Smooth muscle cell (in vitro differentiated cells): Measurements from ENCODE around the gene DAG1. TPM values are rescaled to one million over a fixed set of nuclear protein-coding genes. Genes with fewer than 3 reads are reported as not detected.

Experiments
- DNase-seq: peaks from one replicate; lab custom pipeline; 2025; ENCODE audit not compliant: unreplicated experiment; lab: John Stamatoyannopoulos, UW
- H2AFZ ChIP-seq: fragments of 200-600 bp; sonication (generic); 2 replicates; pipeline ENCODE4 v1.6.0; 2016; ENCODE audit warnings: antibody characterized with exemption, low read depth, mild to moderate bottlenecking
- H3F3A ChIP-seq: fragments of 200-600 bp; sonication (generic); 2 replicates; pipeline ENCODE4 v1.6.0; 2017; ENCODE audit warnings: antibody characterized with exemption, low read depth
- H3K27ac ChIP-seq: fragments of 200-600 bp; sonication (generic); 2 replicates; pipeline ENCODE4 v1.5.1; 2016; ENCODE audit warnings: low read depth, mild to moderate bottlenecking
- H3K27me3 ChIP-seq: fragments of 200-600 bp; sonication (generic); 2 replicates; pipeline ENCODE4 v1.6.1; 2016; ENCODE audit warnings: low read depth, mild to moderate bottlenecking
- H3K36me3 ChIP-seq: fragments of 200-600 bp; sonication (generic); 2 replicates; pipeline ENCODE4 v1.5.1; 2016; ENCODE audit warnings: low read depth
- H3K4me1 ChIP-seq: fragments of 200-600 bp; sonication (generic); 2 replicates; pipeline ENCODE4 v1.5.1; 2016; ENCODE audit warnings: low read depth
- H3K4me2 ChIP-seq: fragments of 200-600 bp; sonication (generic); 2 replicates; pipeline ENCODE4 v1.6.0; 2016; ENCODE audit warnings: mild to moderate bottlenecking
- H3K4me3 ChIP-seq: fragments of 200-600 bp; sonication (generic); 2 replicates; pipeline ENCODE4 v1.5.1; 2016; ENCODE audit warnings: mild to moderate bottlenecking
- H3K79me2 ChIP-seq: fragments of 200-600 bp; sonication (generic); 2 replicates; pipeline ENCODE4 v1.6.0; 2016; ENCODE audit warnings: low read depth, mild to moderate bottlenecking
- H3K9ac ChIP-seq: fragments of 200-600 bp; sonication (generic); 2 replicates; pipeline ENCODE4 v1.6.0; 2016; ENCODE audit warnings: low read depth
- H3K9me3 ChIP-seq: fragments of 200-600 bp; sonication (generic); replicated peaks from 2 replicates; pipeline ENCODE4 v1.5.1; 2016; ENCODE audit warnings: low read depth
- H4K20me1 ChIP-seq: fragments of 200-600 bp; sonication (generic); 2 replicates; pipeline ENCODE4 v1.6.0; 2016; ENCODE audit warnings: low read depth
- CTCF ChIP-seq: fragments of 200-600 bp; sonication (generic); IDR thresholded peaks from 2 replicates; pipeline ENCODE4 v1.5.1; 2017; ENCODE audit warnings: borderline replicate concordance, mild to moderate bottlenecking, antibody characterized with exemption; ENCODE audit not compliant: insufficient read depth, poor library complexity, severe bottlenecking
- whole genome bisulfite sequencing: methylation state at CpG from one replicate; pipeline ENCODE4 v1.1.7; 2016; ENCODE audit warnings: low lambda C conversion rate; 5-methylcytosine and 5-hydroxymethylcytosine counted together
- polyA plus RNA-seq: library from polyadenylated mRNA; unstranded; fragments of >200 nt; fragmentation: Nextera tagmentation; extraction: Ambion mirVana; gene quantifications from 2 replicates; pipeline ENCODE4 v1.2.1, GENCODE V29; 2016
- total RNA-seq: library from RNA; depleted of rRNA; stranded (reverse); fragments of >200 nt; gene quantifications from 2 replicates; pipeline ENCODE4 v1.2.3, GENCODE V29; 2014

Gene DAG1
- total and polyA plus RNA-seq, 2 experiments from 2014 or later = 32.1 to 61.6 TPM

GRCh38 chr3:49519916-49520385, 49.9 kb downstream of the DAG1 start:
- Histone ChIP-seq H3F3A (no peaks in the 10 kb centered on the region), H3K27ac (no peak overlapping the region), H4K20me1 (peaks cover 63% of the 10 kb centered on the region), H3K9ac (no peak overlapping the region), H2AFZ (no peak overlapping the region), H3K36me3 (no peaks in the 10 kb centered on the region), H3K4me1 (no peaks in the 10 kb centered on the region), H3K9me3 (no peaks in the 10 kb centered on the region), H3K4me2 (no peak overlapping the region), H3K4me3 (no peak overlapping the region), H3K27me3 (no peaks in the 10 kb centered on the region), H3K79me2 (peaks cover 14% of the 10 kb centered on the region)
- 93% methylated on average over 2 of the region's 2 CpGs for WGBS
- TF ChIP-seq CTCF = no peak
- DNase-seq = no peak

- Histone ChIP-seq H3K4me1 (no peaks in the 10 kb centered on the region), H3K4me3 (no peak overlapping the region), H4K20me1 (peaks cover 35% of the 10 kb centered on the region), H3K79me2 (peaks cover 9% of the 10 kb centered on the region), H3K27me3 (no peaks in the 10 kb centered on the region), H3K9me3 (no peaks in the 10 kb centered on the region), H3F3A (no peaks in the 10 kb centered on the region), H3K36me3 (no peaks in the 10 kb centered on the region), H3K4me2 (no peak overlapping the region), H2AFZ (no peak overlapping the region), H3K27ac (no peak overlapping the region), H3K9ac (no peak overlapping the region)
- no peak for TF ChIP-seq CTCF
- no peak for DNase-seq
- 94% methylated on average over 5 of the region's 5 CpGs for WGBS
Observed at GRCh38 chr3:49523756-49524747, 54.0 kb downstream of the DAG1 start.

- peaks cover 4% of the 10 kb centered on the region for H3K4me1 ChIP-seq
- H3K9ac ChIP-seq = no peak overlapping the region
- H3K79me2 ChIP-seq = peaks cover 9% of the 10 kb centered on the region
- DNase-seq = no peak
- H4K20me1 ChIP-seq = peaks cover 6% of the 10 kb centered on the region
- H3K4me2 ChIP-seq = no peak overlapping the region
- no peak for TF ChIP-seq CTCF
- H3K27me3 ChIP-seq = no peaks in the 10 kb centered on the region
- no peaks in the 10 kb centered on the region for H3K9me3 ChIP-seq
- H2AFZ ChIP-seq = no peak overlapping the region
- no peak overlapping the region for H3K27ac ChIP-seq
- H3K36me3 ChIP-seq = no peaks in the 10 kb centered on the region
- no peaks in the 10 kb centered on the region for H3F3A ChIP-seq
- no peak overlapping the region for H3K4me3 ChIP-seq
Observed at GRCh38 chr3:49529567-49529966, 59.5 kb downstream of the DAG1 start.
